PC-9 (cell line): ENCODE results near the gene DKK3.

Experiments
- CTCF ChIP-seq: fragments of 200-600 bp; sonication (generic); conservative IDR thresholded peaks from 2 replicates; pipeline ENCODE4 v1.6.1; 2017; ENCODE audit warnings: mixed run types, antibody characterized with exemption, mild to moderate bottlenecking, moderate library complexity
- EZH2 ChIP-seq: fragments of 200-600 bp; sonication (generic); IDR thresholded peaks from 2 replicates; pipeline ENCODE4 v1.8.0; 2017; ENCODE audit warnings: antibody characterized with exemption, low read depth

- TF ChIP-seq CTCF (no peak), EZH2 (no peak)
These were observed 12.8 kb downstream of the DKK3 start for GRCh38 chr11:11995601-11996000.
